K562 (cell line): ENCODE results near the gene LATS1. TPM values are rescaled to one million over a fixed set of nuclear protein-coding genes. Genes with fewer than 3 reads are reported as not detected.

Experiments used
- CHD1 ChIP-seq: fragments of 200-600 bp; sonication (generic); IDR thresholded peaks from one replicate; pipeline ENCODE4 v1.6.1; 2012; ENCODE audit warnings: mild to moderate bottlenecking, moderate library complexity, low read length, inconsistent platforms
- DACH1 ChIP-seq: fragments of 450-650 bp; IDR thresholded peaks from 2 replicates; pipeline ENCODE4 v1.6.1; 2018; ENCODE audit not compliant: partially characterized antibody
- EP300 ChIP-seq: IDR thresholded peaks from 2 replicates; pipeline ENCODE4 v1.6.1; 2012; ENCODE audit warnings: low read length, improper control_type of control experiment
- ETS2 ChIP-seq: IDR thresholded peaks from 2 replicates; pipeline ENCODE4 v1.6.1; 2016; ENCODE audit warnings: borderline replicate concordance, missing genetic modification characterization, mild to moderate bottlenecking, moderate library complexity, missing compliant biosample characterization; ENCODE audit not compliant: poor library complexity, severe bottlenecking
- HIVEP1 ChIP-seq: fragments of 250-450 bp; sonication (Bioruptor Pico); IDR thresholded peaks from 2 replicates; pipeline ENCODE4 v1.4.0; 2020; ENCODE audit warnings: mild to moderate bottlenecking
- LCOR ChIP-seq: sonication (generic); formaldehyde crosslinking; IDR thresholded peaks from 2 replicates; pipeline ENCODE4 v1.8.0; 2022; ENCODE audit warnings: mild to moderate bottlenecking, missing genetic modification reagents
- NCOA2 ChIP-seq, 2 experiments: fragments of 450-650 bp; IDR thresholded peaks; 2 replicates each; pipeline ENCODE4 v1.6.1; 2018; ENCODE audit warnings: mild to moderate bottlenecking in 2 of 2, moderate library complexity in 1 of 2; ENCODE audit not compliant: partially characterized antibody in 2 of 2
- NEUROD1 ChIP-seq: fragments of 150-350 bp; IDR thresholded peaks from 2 replicates; pipeline ENCODE4 v1.6.1; 2014; ENCODE audit warnings: borderline replicate concordance, low read length, low read depth; ENCODE audit not compliant: partially characterized antibody
- NR2C2 ChIP-seq, 2 experiments: fragments of 200-800 bp in 1 of 2; sonication (Bioruptor generic) in 1 of 2; sonication (generic) in 1 of 2; formaldehyde crosslinking in 1 of 2; IDR thresholded peaks; 2 replicates each; pipeline versions ENCODE4 v1.6.1 to v1.8.0; 2016 to 2022; ENCODE audit warnings: mild to moderate bottlenecking in 1 of 2, missing compliant biosample characterization in 1 of 2, missing genetic modification characterization in 1 of 2, missing genetic modification reagents in 1 of 2
- PHTF2 ChIP-seq: fragments of 250-450 bp; sonication (Bioruptor Pico); IDR thresholded peaks from 2 replicates; pipeline ENCODE4 v1.5.0; 2021; ENCODE audit warnings: mild to moderate bottlenecking
- RBBP5 ChIP-seq: fragments of 200-600 bp; sonication (generic); IDR thresholded peaks from 2 replicates; pipeline ENCODE4 v1.6.1; 2012; ENCODE audit warnings: borderline replicate concordance, mild to moderate bottlenecking, low read length, control low read depth, inconsistent platforms; ENCODE audit not compliant: insufficient read depth, poor library complexity, severe bottlenecking
- TRIM24 ChIP-seq, 2 experiments: fragments of 450-650 bp; IDR thresholded peaks; 2 replicates each; pipeline ENCODE4 v1.6.1; 2016
- ZNF121 ChIP-seq: sonication (generic); formaldehyde crosslinking; conservative IDR thresholded peaks from 2 replicates; pipeline ENCODE4 v1.8.0; 2022; ENCODE audit warnings: missing genetic modification reagents
- ZNF41 ChIP-seq: fragments of 250-450 bp; sonication (Bioruptor Pico); conservative IDR thresholded peaks from 2 replicates; pipeline ENCODE4 v1.4.0; 2020; ENCODE audit warnings: mild to moderate bottlenecking
- ZNF764 ChIP-seq: fragments of 250-450 bp; sonication (Bioruptor Pico); IDR thresholded peaks from 2 replicates; pipeline ENCODE4 v1.4.0; 2020; ENCODE audit warnings: low read depth, mild to moderate bottlenecking, moderate library complexity
- polyA plus RNA-seq, 8 experiments: library from polyadenylated mRNA; depleted of rRNA in 4 of 8; stranded (reverse) in 5 of 8; unstranded in 3 of 8; fragments of >200 nt; fragmentation: Nextera tagmentation in 2 of 8; fragmentation: Illumina TruSeq in 1 of 8; extraction: Ambion mirVana in 2 of 8; extraction: Trizol in 1 of 8; gene quantifications; 2 replicates each; pipeline versions ENCODE4 v1.2.1 to v1.2.3, GENCODE V29; 2011 to 2014; ENCODE audit warnings: inconsistent platforms in 1 of 8, missing spikeins in 1 of 8
- total RNA-seq, 7 experiments: library from RNA; depleted of rRNA in 6 of 7; stranded (reverse); fragments of >200 nt in 6 of 7; fragmentation: Illumina TruSeq in 2 of 7; extraction: Trizol in 2 of 7; gene quantifications; 2 replicates each; pipeline versions ENCODE4 v1.2.1 to v1.2.3, GENCODE V29; 2011 to 2021; ENCODE audit warnings: low replicate concordance in 1 of 7
- TF ChIP-seq, protein P1 (sequence below): sonication (generic); formaldehyde crosslinking; IDR thresholded peaks from 2 replicates; pipeline ENCODE4 v1.8.0; 2023; ENCODE audit warnings: mild to moderate bottlenecking, missing genetic modification reagents
- TF ChIP-seq, protein P2 (sequence below), 2 experiments: IDR thresholded peaks in 1 of 2; conservative IDR thresholded peaks in 1 of 2; 2 replicates each; pipeline ENCODE4 v1.6.1; 2016; ENCODE audit warnings: low read depth in 2 of 2, mild to moderate bottlenecking in 1 of 2, missing compliant biosample characterization in 1 of 2, missing genetic modification characterization in 1 of 2, moderate library complexity in 1 of 2
- TF ChIP-seq, protein P3 (sequence below): fragments of 450-650 bp; formaldehyde crosslinking; IDR thresholded peaks from 2 replicates; pipeline ENCODE4 v1.4.0; 2020; ENCODE audit warnings: mild to moderate bottlenecking
- TF ChIP-seq, protein P4 (sequence below): sonication (generic); IDR thresholded peaks from 2 replicates; pipeline ENCODE4 v1.6.1; 2016

LATS1 gene
- total and polyA plus RNA-seq, 9 of the 15 experiments (the other 6 are each of a cell fraction or from before 2014, with no cell fraction given): 5.0 to 36.3 (median 18.4) TPM

DNA sequence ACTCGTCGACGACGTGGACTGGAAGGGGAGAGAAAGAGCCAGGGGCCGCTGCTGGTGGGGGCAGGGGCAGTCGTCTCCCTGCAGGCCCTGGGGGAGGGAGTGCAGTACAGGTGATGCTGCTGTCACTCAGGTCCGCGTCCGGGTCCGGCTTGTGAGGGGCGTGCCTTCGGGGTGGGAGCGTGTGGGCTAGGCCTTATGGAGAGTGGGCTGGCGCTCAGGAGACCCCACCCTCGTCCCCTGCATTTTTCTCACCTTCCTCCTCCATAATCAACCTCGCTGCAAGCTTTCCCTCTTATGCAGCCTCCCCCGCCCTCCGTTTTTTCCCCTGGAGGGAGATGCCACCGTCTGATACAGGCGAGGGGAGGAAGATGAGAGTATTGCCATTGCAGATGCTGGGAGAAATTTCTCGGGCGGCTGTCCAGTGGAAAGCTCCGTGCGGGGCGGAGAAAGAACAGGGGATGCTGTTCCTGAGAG lies 32.3 kb upstream of the LATS1 start (continued):
- TF ChIP-seq NEUROD1 (peak; percentile 31), TRIM24 (IDR thresholded peaks at IDR 0.05) (peak; percentile 22 to 42; a peak in 1 of 4 replicates), EP300 (peak; percentile 24), RBBP5 (peak; percentile 65), HIVEP1 (CRISPR knock-in tag) (no peak), CHD1 (peak; percentile 27), LCOR (CRISPR knock-in tag) (peak; percentile 84), NR2C2 (CRISPR knock-in tag; IDR thresholded peaks at IDR 0.05) (no peak), NR2C2 (tag; IDR thresholded peaks at IDR 0.05) (no peak), ZNF41 (no peak; the same call in 1 of the 2 replicates), DACH1 (no peak), ZNF121 (CRISPR knock-in tag) (no peak), ETS2 (tag) (no peak), NCOA2 (IDR thresholded peaks at IDR 0.05; ENCODE audit: partially characterized antibody in 2 of 2) (no peak), ZNF764 (CRISPR knock-in tag) (no peak), PHTF2 (CRISPR knock-in tag) (no peak)
- TF ChIP-seq, protein P1, sequence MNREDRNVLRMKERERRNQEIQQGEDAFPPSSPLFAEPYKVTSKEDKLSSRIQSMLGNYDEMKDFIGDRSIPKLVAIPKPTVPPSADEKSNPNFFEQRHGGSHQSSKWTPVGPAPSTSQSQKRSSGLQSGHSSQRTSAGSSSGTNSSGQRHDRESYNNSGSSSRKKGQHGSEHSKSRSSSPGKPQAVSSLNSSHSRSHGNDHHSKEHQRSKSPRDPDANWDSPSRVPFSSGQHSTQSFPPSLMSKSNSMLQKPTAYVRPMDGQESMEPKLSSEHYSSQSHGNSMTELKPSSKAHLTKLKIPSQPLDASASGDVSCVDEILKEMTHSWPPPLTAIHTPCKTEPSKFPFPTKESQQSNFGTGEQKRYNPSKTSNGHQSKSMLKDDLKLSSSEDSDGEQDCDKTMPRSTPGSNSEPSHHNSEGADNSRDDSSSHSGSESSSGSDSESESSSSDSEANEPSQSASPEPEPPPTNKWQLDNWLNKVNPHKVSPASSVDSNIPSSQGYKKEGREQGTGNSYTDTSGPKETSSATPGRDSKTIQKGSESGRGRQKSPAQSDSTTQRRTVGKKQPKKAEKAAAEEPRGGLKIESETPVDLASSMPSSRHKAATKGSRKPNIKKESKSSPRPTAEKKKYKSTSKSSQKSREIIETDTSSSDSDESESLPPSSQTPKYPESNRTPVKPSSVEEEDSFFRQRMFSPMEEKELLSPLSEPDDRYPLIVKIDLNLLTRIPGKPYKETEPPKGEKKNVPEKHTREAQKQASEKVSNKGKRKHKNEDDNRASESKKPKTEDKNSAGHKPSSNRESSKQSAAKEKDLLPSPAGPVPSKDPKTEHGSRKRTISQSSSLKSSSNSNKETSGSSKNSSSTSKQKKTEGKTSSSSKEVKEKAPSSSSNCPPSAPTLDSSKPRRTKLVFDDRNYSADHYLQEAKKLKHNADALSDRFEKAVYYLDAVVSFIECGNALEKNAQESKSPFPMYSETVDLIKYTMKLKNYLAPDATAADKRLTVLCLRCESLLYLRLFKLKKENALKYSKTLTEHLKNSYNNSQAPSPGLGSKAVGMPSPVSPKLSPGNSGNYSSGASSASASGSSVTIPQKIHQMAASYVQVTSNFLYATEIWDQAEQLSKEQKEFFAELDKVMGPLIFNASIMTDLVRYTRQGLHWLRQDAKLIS (CRISPR knock-in tag): peak; percentile 89; the same call in 1 of the 2 replicates
- TF ChIP-seq, protein P2, sequence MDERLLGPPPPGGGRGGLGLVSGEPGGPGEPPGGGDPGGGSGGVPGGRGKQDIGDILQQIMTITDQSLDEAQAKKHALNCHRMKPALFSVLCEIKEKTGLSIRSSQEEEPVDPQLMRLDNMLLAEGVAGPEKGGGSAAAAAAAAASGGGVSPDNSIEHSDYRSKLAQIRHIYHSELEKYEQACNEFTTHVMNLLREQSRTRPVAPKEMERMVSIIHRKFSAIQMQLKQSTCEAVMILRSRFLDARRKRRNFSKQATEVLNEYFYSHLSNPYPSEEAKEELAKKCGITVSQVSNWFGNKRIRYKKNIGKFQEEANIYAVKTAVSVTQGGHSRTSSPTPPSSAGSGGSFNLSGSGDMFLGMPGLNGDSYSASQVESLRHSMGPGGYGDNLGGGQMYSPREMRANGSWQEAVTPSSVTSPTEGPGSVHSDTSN (CRISPR knock-in tag; IDR thresholded peaks at IDR 0.05; ENCODE audit: low read depth): no peak
- TF ChIP-seq, protein P2 (tag; conservative IDR thresholded peaks at IDR 0.05; ENCODE audit: low read depth): peak; percentile 29; the same call in 1 of the 2 replicates
- TF ChIP-seq, protein P3, sequence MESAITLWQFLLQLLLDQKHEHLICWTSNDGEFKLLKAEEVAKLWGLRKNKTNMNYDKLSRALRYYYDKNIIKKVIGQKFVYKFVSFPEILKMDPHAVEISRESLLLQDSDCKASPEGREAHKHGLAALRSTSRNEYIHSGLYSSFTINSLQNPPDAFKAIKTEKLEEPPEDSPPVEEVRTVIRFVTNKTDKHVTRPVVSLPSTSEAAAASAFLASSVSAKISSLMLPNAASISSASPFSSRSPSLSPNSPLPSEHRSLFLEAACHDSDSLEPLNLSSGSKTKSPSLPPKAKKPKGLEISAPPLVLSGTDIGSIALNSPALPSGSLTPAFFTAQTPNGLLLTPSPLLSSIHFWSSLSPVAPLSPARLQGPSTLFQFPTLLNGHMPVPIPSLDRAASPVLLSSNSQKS (CRISPR knock-in tag): no peak
- TF ChIP-seq, protein P4, sequence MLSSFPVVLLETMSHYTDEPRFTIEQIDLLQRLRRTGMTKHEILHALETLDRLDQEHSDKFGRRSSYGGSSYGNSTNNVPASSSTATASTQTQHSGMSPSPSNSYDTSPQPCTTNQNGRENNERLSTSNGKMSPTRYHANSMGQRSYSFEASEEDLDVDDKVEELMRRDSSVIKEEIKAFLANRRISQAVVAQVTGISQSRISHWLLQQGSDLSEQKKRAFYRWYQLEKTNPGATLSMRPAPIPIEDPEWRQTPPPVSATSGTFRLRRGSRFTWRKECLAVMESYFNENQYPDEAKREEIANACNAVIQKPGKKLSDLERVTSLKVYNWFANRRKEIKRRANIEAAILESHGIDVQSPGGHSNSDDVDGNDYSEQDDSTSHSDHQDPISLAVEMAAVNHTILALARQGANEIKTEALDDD: no peak
